Medulla oblongata (tissue), 1 donor: Measurements from ENCODE around the gene BICRAL.
"Not testable (repeated sequence)": the region's sequence is repeated elsewhere in the genome, so short reads cannot be mapped to it uniquely, and the experiment has no call there.

Experiments used
- DNase-seq: peaks from one replicate; pipeline ENCODE4 v3.0.0-alpha.2; 2015; ENCODE audit errors: extremely low spot score

The BICRAL gene

GRCh38 chr6:42894041-42894828 lies 112.4 kb downstream of the BICRAL start:
- DNase-seq: not testable (repeated sequence)

- no peak for DNase-seq
Observed at GRCh38 chr6:42896178-42896719, 114.4 kb downstream of the BICRAL start.

GRCh38 chr6:42898891-42899361 lies 117.1 kb downstream of the BICRAL start:
- DNase-seq: peak; percentile 82

GRCh38 chr6:42899871-42900270 lies 118.0 kb downstream of the BICRAL start:
- no peak for DNase-seq

GRCh38 chr6:42901538-42901957 lies 119.7 kb downstream of the BICRAL start:
- DNase-seq: peak; percentile 96

DNA sequence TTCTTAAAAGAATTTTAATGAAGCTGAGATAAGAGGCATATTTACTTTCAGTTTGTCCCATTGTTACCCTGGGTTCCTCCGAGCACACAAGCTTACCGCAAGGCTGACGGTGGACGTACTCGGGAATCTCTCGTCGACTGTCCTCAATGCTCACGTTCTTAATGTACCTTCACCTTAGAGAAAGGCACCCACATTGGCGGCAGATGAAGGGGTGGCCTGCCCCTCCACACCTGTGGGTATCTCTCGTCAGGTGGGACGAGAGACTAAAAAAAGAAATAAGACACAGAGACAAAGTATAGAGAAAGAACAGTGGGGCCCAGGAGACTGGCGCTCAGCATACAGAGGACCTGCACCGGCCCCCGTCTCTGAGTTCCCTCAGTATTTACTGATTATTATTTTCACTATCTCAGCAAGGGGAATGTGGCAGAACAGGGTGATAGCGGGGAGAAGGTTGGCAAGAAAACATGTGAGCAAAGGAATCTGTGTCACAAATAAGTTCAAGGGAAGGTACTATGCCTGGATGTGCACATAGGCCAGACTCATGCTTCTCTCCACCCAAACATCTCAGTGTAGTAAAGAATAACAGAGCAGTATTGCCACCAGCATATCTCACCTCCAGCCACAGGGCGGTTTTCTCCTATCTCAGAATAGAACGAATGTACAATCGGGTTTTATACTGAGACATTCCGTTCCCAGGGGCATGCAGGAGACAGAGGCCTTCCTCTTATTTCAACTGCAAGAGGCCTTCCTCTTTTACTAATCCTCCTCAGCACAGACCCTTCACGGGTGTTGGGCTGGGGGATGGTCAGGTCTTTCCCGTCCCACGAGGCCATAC lies 120.8 kb downstream of the BICRAL start:
- DNase-seq: not testable (repeated sequence)

DNA sequence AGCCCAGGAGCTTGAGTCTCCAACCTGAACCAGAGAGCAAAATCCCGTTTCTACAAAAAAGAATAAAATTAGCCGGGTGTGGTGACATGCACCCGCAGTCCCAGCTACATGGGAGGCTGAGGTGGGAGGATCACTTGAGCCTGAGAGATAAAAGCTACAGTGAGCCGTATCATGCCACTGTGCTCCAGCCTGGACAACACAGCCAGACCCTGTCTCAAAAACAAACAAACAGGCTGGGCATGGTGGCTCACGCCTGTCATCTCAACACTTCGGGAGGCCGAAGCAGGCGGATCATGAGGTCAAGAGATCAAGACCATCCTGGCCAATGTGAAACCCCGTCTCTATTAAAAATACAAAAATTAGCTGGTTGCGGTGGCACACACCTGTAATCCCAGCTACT lies 122.6 kb downstream of the BICRAL start:
- no peak for DNase-seq

DNA sequence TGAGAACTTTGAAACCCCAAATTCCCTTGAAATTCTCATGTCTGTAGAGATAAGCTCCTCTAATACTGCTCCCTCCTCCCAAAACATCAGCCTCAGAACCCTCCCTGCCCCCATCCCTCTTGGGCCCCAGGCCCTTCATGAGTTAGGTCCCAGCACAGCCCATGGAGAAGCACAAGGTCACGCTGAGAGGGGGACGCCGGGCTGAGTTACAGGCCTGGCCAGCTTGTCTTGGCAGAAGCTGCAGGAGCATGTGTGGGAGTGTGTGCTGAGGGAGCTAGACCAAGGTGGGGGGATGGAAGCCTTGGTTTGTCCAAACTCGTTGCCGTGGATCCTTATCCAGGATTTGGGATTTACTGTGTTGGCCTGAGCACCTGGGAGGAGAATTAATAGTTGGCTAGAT lies 125.5 kb downstream of the BICRAL start:
- DNase-seq: no peak

GRCh38 chr6:42909835-42910234 lies 128.0 kb downstream of the BICRAL start:
- no peak for DNase-seq

- no peak for DNase-seq
Observed at GRCh38 chr6:42911171-42912021, 129.5 kb downstream of the BICRAL start.

DNA sequence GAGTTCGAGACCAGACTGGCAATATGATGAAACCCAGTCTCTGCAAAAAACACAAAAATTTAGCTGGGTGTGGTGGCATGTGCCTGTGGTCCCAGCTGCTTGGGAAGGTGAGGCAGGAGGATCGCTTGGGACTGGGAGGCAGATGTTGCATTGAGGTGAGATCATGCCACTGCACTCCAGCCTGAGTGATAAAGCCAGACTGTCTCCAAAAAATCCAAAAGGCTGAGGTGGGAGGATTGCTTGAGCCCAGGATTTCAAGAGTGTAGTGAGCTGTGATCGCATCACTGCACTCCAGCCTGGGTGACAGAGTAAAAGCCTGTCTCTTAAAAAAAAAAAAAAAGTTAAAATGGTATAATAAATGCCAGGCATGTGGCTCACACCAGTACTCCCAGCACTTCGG lies 132.7 kb downstream of the BICRAL start:
- no peak for DNase-seq

DNA sequence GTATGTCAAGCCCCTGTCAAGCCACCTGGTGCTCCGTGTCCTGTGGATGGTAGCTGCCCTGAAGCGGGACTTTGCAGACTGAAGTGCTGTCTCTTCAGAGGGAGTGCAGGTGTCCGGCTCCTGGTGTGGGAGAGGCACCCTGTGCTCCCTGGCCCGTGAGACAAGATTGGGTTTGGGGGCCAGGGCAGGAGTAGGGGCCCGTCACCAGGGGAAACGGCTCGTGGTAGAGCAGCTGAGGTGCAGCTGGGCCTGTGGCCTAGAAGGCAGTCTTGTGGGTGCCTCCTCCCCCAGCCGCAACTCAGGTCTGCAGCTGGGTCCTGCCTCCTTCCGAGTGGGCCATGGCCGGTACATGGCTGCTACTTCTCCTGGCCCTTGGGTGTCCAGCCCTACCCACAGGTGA lies 133.9 kb downstream of the BICRAL start, which contains the start of gene PTCRA:
TSS of gene PTCRA (plus strand) at position 322 of the 400 bp plus-strand sequence. CDS start at position 339, 17 bp downstream.
- no peak for DNase-seq

- no peak for DNase-seq
Observed at GRCh38 chr6:42916288-42916687, 134.4 kb downstream of the BICRAL start.
